Mucosa of stomach (tissue), 1 donor: Measurements from ENCODE around the gene CD300A.
"Not testable (repeated sequence)": the region's sequence is repeated elsewhere in the genome, so short reads cannot be mapped to it uniquely, and the experiment has no call there.

Experiments
- H3K27me3 ChIP-seq: one replicate; pipeline ENCODE4 v1.7.0; 2013; ENCODE audit warnings: mild to moderate bottlenecking, low read length; ENCODE audit not compliant: control insufficient read depth, insufficient read depth
- H3K36me3 ChIP-seq: one replicate; pipeline ENCODE4 v1.7.0; 2013; ENCODE audit warnings: low read length; ENCODE audit not compliant: control insufficient read depth, insufficient read depth
- H3K4me1 ChIP-seq: one replicate; pipeline ENCODE4 v1.7.0; 2013; ENCODE audit warnings: mild to moderate bottlenecking, low read length; ENCODE audit not compliant: control insufficient read depth, insufficient read depth
- H3K4me3 ChIP-seq: one replicate; pipeline ENCODE4 v1.7.0; 2013; ENCODE audit warnings: low read length
- H3K9ac ChIP-seq: one replicate; pipeline ENCODE4 v1.7.0; 2013; ENCODE audit warnings: mild to moderate bottlenecking, low read length, moderate library complexity
- H3K9me3 ChIP-seq: one replicate; pipeline ENCODE4 v1.7.0; 2013; ENCODE audit warnings: mild to moderate bottlenecking, low read length, moderate library complexity; ENCODE audit not compliant: control insufficient read depth
- donor health status: Pancreatic carcinoma.

CD300A gene

GRCh38 chr17:74497471-74497870 lies 31.0 kb downstream of the CD300A start:
- Histone ChIP-seq H3K36me3 (no peaks in the 10 kb centered on the region), H3K4me3 (no peak overlapping the region), H3K9ac (no peak overlapping the region), H3K9me3 (no peaks in the 10 kb centered on the region), H3K27me3 (no peaks in the 10 kb centered on the region), H3K4me1 (no peaks in the 10 kb centered on the region)

- no peaks in the 10 kb centered on the region for H3K36me3 ChIP-seq
Observed at GRCh38 chr17:74499992-74500391, 33.6 kb downstream of the CD300A start.

GRCh38 chr17:74502861-74503260 lies 36.4 kb downstream of the CD300A start:
- H3K4me3 ChIP-seq = no peak overlapping the region
- no peaks in the 10 kb centered on the region for H3K36me3 ChIP-seq
- no peaks in the 10 kb centered on the region for H3K9me3 ChIP-seq
- no peak overlapping the region for H3K9ac ChIP-seq
- H3K27me3 ChIP-seq = no peaks in the 10 kb centered on the region
- no peaks in the 10 kb centered on the region for H3K4me1 ChIP-seq

More at GRCh38 chr17:74499992-74500391, 33.6 kb downstream of the CD300A start:
- no peak overlapping the region for H3K9ac ChIP-seq
- H3K9me3 ChIP-seq = no peaks in the 10 kb centered on the region
- no peaks in the 10 kb centered on the region for H3K4me1 ChIP-seq
- H3K27me3 ChIP-seq = no peaks in the 10 kb centered on the region
- H3K4me3 ChIP-seq = no peak overlapping the region

- H3K4me3 ChIP-seq, H3K36me3 ChIP-seq, H3K9ac ChIP-seq, H3K27me3 ChIP-seq, H3K4me1 ChIP-seq, H3K9me3 ChIP-seq: not testable (repeated sequence)
Observed at GRCh38 chr17:74503949-74504348, 37.5 kb downstream of the CD300A start.

DNA sequence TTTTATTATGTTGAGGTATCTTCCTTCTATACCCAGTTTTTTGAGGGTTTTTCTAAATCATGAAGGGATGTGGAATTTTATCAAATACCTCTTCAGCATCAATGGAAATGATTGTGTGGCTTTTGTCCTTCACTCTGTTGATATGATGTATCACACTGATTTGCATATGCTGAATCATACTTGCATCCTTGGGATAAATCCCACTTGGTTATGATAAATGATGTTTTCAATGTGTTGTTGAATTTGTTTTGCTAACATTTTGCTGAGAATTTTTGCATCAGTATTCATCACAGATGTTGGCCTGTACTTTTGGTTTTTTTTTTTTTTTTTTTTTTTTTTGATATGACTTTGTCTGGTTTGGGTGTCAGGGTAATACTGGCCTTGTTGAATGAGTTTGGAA lies 41.7 kb downstream of the CD300A start:
- Histone ChIP-seq H3K9ac (no peak overlapping the region), H3K27me3 (no peaks in the 10 kb centered on the region), H3K9me3 (no peaks in the 10 kb centered on the region), H3K36me3 (no peaks in the 10 kb centered on the region), H3K4me1 (no peaks in the 10 kb centered on the region), H3K4me3 (no peak overlapping the region)

GRCh38 chr17:74512036-74512435 lies 45.6 kb downstream of the CD300A start:
- Histone ChIP-seq H3K36me3 (no peaks in the 10 kb centered on the region), H3K9ac (no peak overlapping the region), H3K4me1 (no peaks in the 10 kb centered on the region), H3K9me3 (no peaks in the 10 kb centered on the region), H3K27me3 (no peaks in the 10 kb centered on the region), H3K4me3 (no peak overlapping the region)

DNA sequence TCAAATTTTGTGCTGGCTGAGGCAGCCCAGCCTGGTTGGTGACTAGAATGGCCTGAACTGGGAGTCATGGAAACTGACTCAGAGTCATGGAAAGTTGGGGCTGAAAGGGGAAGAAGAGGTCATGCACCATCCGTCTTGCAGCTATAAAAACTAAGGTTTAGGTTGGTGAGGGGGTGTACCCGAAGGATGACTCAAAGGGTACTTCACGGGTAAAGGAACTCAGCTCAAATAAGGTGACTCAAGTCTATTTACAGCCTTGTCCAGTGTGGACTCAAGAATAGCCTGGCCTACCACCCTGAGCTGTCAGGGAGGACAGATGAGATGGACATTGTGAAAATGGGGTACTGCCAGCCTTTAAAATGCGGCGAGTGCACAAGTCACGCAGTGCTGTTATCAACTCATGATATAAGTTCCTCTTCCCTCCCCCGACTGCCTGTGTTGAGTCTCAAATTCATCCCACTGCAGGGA lies 46.2 kb downstream of the CD300A start:
- Histone ChIP-seq H3K4me1 (no peaks in the 10 kb centered on the region), H3K36me3 (no peaks in the 10 kb centered on the region), H3K9me3 (no peaks in the 10 kb centered on the region), H3K9ac (no peak overlapping the region), H3K27me3 (no peaks in the 10 kb centered on the region), H3K4me3 (no peak overlapping the region)

DNA sequence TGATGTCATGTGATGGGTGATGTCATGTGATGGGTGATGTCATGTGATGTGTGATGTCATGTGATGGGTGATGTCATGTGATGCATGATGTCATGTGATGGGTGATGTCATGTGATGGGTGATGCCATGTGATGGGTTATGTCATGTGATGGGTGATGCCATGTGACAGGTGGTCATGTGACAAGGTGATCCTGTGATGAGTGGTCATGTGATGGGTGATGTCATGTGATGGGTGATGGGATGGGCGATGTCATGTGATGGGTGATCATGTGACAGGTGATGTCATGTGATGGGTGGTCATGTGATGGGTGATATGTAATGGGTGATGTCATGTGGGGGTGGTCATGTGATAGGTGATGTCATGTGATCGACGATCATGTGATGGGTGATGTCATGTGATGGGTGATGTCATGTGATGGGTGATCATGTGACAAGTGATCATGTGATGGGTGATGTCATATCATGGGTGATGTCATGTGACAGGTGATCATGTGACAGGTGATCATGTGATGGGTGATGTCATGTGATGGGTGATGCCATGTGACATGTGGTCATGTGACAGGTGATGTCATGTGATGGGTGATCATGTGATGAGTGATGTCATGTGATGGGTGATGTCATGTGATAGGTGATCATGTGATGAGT lies 47.7 kb downstream of the CD300A start:
- no peak overlapping the region for H3K9ac ChIP-seq
- no peaks in the 10 kb centered on the region for H3K9me3 ChIP-seq
- H3K4me3 ChIP-seq = no peak overlapping the region
- H3K36me3 ChIP-seq = no peaks in the 10 kb centered on the region
- no peaks in the 10 kb centered on the region for H3K4me1 ChIP-seq
- H3K27me3 ChIP-seq = no peaks in the 10 kb centered on the region

DNA sequence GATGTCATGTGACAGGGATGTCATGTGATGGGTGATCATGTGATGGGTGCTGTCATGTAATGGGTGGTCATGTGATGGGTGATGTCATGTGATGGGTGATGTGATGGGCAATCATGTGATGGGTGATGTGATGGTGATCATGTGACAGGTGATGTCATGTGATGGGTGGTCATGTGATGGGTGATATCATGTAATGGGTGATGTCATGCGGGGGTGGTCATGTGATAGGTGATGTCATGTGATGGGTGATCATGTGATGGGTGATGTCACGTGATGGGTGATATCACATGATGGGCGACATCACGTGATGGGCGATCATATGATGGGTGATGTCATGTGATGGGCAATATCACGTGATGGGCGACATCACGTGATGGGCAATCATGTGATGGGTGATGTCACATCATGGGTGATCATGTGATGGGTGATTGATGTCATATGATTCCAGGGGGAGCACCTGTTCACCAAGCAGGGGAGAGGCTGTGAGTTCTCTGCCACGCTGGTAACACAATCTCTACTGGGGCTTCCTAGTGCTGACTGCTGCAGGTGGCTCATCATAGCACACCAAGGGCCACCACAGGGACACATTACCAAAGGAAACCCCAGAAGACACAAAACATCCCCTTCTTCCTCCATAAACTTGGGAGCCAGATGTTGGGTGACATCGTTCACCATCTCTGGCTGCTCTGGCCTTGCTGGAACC lies 48.3 kb downstream of the CD300A start:
- Histone ChIP-seq H3K9ac (no peak overlapping the region), H3K27me3 (no peaks in the 10 kb centered on the region), H3K9me3 (no peaks in the 10 kb centered on the region), H3K4me3 (no peak overlapping the region), H3K36me3 (no peaks in the 10 kb centered on the region), H3K4me1 (no peaks in the 10 kb centered on the region)

GRCh38 chr17:74515941-74516340 lies 49.5 kb downstream of the CD300A start:
- Histone ChIP-seq H3K27me3 (no peaks in the 10 kb centered on the region), H3K4me1 (no peaks in the 10 kb centered on the region), H3K9ac (no peak overlapping the region), H3K36me3 (no peaks in the 10 kb centered on the region), H3K4me3 (no peak overlapping the region), H3K9me3 (no peaks in the 10 kb centered on the region)

GRCh38 chr17:74516561-74517328 lies 50.3 kb downstream of the CD300A start:
- no peaks in the 10 kb centered on the region for H3K4me1 ChIP-seq
- H3K9ac ChIP-seq = no peak overlapping the region
- H3K36me3 ChIP-seq = no peaks in the 10 kb centered on the region
- H3K4me3 ChIP-seq = no peak overlapping the region
- no peaks in the 10 kb centered on the region for H3K9me3 ChIP-seq
- H3K27me3 ChIP-seq = no peaks in the 10 kb centered on the region

DNA sequence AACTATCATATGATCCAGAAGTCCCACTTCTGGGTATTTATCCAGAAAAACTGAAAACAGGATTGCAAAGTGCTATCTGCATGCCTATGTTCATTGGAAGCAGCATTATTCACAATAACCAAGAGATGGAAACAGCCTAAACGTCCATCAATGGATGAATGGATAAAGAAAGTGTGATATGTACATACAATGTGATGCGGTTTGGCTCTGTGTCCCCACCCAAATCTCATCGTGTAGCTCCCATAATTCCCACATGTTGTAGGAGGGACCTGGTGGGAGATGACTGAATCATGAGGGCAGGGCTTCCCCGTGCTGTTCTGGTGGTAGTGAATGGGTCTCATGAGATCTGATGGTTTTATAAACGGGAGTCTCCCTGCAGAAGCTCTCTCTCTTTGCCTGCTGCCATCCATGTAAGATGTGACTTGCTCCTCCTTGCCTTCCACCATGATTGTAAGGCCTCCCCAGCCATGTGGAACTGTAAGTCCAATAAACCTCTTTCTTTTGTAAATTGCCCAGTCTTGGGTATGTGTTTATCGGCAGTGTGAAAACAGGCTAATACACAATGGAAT lies 52.1 kb downstream of the CD300A start:
- not testable (repeated sequence) for H3K9ac ChIP-seq, H3K36me3 ChIP-seq, H3K4me1 ChIP-seq, H3K27me3 ChIP-seq, H3K4me3 ChIP-seq, H3K9me3 ChIP-seq
